K562 (cell line): ENCODE data around the gene CFP. TPM values are rescaled to one million over a fixed set of nuclear protein-coding genes. Genes with fewer than 3 reads are reported as not detected.

Source experiments
- DMBX1 ChIP-seq: fragments of 250-450 bp; sonication (Bioruptor Pico); IDR thresholded peaks from 2 replicates; pipeline ENCODE4 v1.8.0; 2022; ENCODE audit warnings: inconsistent platforms, mild to moderate bottlenecking, moderate library complexity, borderline replicate concordance
- GTF2F1 ChIP-seq: IDR thresholded peaks from 2 replicates; pipeline ENCODE4 v1.6.1; 2011; ENCODE audit warnings: low read depth, low read length, improper control_type of control experiment
- HDGF ChIP-seq: fragments of 450-650 bp; IDR thresholded peaks from 2 replicates; pipeline ENCODE4 v1.6.1; 2016
- KDM4B ChIP-seq, 2 experiments: fragments of 450-650 bp in 1 of 2; sonication (generic) in 1 of 2; IDR thresholded peaks; 2 replicates each; pipeline ENCODE4 v1.6.1; 2016 to 2017; ENCODE audit warnings: borderline replicate concordance in 2 of 2, antibody characterized with exemption in 1 of 2, low read depth in 1 of 2, mild to moderate bottlenecking in 1 of 2
- MCM3 ChIP-seq: fragments of 450-650 bp; IDR thresholded peaks from 2 replicates; pipeline ENCODE4 v1.6.1; 2016
- PTBP1 ChIP-seq: fragments of 200-400 bp; formaldehyde crosslinking; IDR thresholded peaks from 2 replicates; pipeline ENCODE4 v1.6.1; 2017; ENCODE audit warnings: low read depth, low read length
- SIRT6 ChIP-seq: IDR thresholded peaks from one replicate; pipeline ENCODE4 v1.6.1; 2012; ENCODE audit warnings: low read depth, mild to moderate bottlenecking, control low read depth, inconsistent platforms, low read length, moderate library complexity
- SMAD3 ChIP-seq: fragments of 450-650 bp; formaldehyde crosslinking; conservative IDR thresholded peaks from 2 replicates; pipeline ENCODE4 v1.4.0; 2020; ENCODE audit warnings: mild to moderate bottlenecking
- SMARCA5 ChIP-seq: fragments of 450-650 bp; IDR thresholded peaks from 2 replicates; pipeline ENCODE4 v1.6.1; 2016
- ZBTB1 ChIP-seq: sonication (generic); formaldehyde crosslinking; IDR thresholded peaks from 2 replicates; pipeline ENCODE4 v1.8.1; 2023; ENCODE audit warnings: missing genetic modification reagents, low read depth, mild to moderate bottlenecking, borderline replicate concordance
- ZFPM2 ChIP-seq: fragments of 250-450 bp; sonication (Bioruptor Pico); IDR thresholded peaks from 2 replicates; pipeline ENCODE4 v1.5.1; 2022; ENCODE audit warnings: mild to moderate bottlenecking
- ZNF354B ChIP-seq: fragments of 250-450 bp; sonication (Bioruptor Pico); IDR thresholded peaks from 2 replicates; pipeline ENCODE4 v1.4.0; 2020
- ZNF551 ChIP-seq: fragments of 250-450 bp; sonication (Bioruptor Pico); IDR thresholded peaks from 2 replicates; pipeline ENCODE4 v1.5.0; 2021; ENCODE audit warnings: mild to moderate bottlenecking, moderate library complexity
- ZNF584 ChIP-seq: fragments of 200-800 bp; sonication (Bioruptor generic); IDR thresholded peaks from 2 replicates; pipeline ENCODE4 v1.6.1; 2016; ENCODE audit warnings: low read depth, mild to moderate bottlenecking, missing genetic modification characterization, missing compliant biosample characterization
- polyA plus RNA-seq, 8 experiments: library from polyadenylated mRNA; depleted of rRNA in 4 of 8; stranded (reverse) in 5 of 8; unstranded in 3 of 8; fragments of >200 nt; fragmentation: Nextera tagmentation in 2 of 8; fragmentation: Illumina TruSeq in 1 of 8; extraction: Ambion mirVana in 2 of 8; extraction: Trizol in 1 of 8; gene quantifications; 2 replicates each; pipeline versions ENCODE4 v1.2.1 to v1.2.3, GENCODE V29; 2011 to 2014; ENCODE audit warnings: inconsistent platforms in 1 of 8, missing spikeins in 1 of 8
- total RNA-seq, 7 experiments: library from RNA; depleted of rRNA in 6 of 7; stranded (reverse); fragments of >200 nt in 6 of 7; fragmentation: Illumina TruSeq in 2 of 7; extraction: Trizol in 2 of 7; gene quantifications; 2 replicates each; pipeline versions ENCODE4 v1.2.1 to v1.2.3, GENCODE V29; 2011 to 2021; ENCODE audit warnings: low replicate concordance in 1 of 7
- TF ChIP-seq, protein P1 (sequence below): conservative IDR thresholded peaks from 2 replicates; pipeline ENCODE4 v1.6.1; 2011; ENCODE audit warnings: low read depth, mild to moderate bottlenecking, low read length; ENCODE audit not compliant: control insufficient read depth
- TF ChIP-seq, protein P2 (sequence below): sonication (generic); formaldehyde crosslinking; IDR thresholded peaks from 2 replicates; pipeline ENCODE4 v1.9.0; 2022; ENCODE audit warnings: mild to moderate bottlenecking, missing genetic modification reagents
- TF ChIP-seq, protein P3 (sequence below): sonication (generic); formaldehyde crosslinking; IDR thresholded peaks from 2 replicates; pipeline ENCODE4 v1.8.0; 2022; ENCODE audit warnings: mild to moderate bottlenecking, missing genetic modification reagents
- TF ChIP-seq, protein P4 (sequence below), 2 experiments: fragments of 450-650 bp; IDR thresholded peaks; 2 replicates each; pipeline ENCODE4 v1.6.1; 2016; ENCODE audit warnings: mild to moderate bottlenecking in 2 of 2, borderline replicate concordance in 1 of 2, low read depth in 1 of 2, moderate library complexity in 1 of 2

Gene CFP
- total and polyA plus RNA-seq, 9 of the 15 experiments (the other 6 are each of a cell fraction or from before 2014, with no cell fraction given), result 0.18 to 2.0 (median 0.55) TPM

DNA sequence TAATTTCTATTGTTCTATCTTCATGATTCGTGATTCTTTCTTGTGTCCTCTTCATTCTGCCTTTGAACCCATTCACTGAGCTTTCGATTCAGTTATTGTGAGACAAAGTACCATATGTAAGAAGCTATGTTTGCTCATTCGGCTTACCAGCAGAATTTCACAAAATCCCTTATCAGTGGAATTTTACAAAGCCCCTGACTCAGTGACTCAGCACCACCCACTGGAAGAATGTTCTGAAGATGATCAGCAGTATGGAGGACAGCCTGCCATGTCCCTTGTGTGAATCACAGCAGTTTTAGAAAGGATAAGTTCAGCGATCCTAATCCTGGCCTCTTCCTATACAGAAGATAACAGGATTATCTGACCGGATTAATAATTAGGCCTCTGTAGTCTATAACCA lies 35.0 kb upstream of the CFP start (continued):
- TF ChIP-seq, protein P1, sequence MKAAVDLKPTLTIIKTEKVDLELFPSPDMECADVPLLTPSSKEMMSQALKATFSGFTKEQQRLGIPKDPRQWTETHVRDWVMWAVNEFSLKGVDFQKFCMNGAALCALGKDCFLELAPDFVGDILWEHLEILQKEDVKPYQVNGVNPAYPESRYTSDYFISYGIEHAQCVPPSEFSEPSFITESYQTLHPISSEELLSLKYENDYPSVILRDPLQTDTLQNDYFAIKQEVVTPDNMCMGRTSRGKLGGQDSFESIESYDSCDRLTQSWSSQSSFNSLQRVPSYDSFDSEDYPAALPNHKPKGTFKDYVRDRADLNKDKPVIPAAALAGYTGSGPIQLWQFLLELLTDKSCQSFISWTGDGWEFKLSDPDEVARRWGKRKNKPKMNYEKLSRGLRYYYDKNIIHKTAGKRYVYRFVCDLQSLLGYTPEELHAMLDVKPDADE, result no peak
- no peak for TF ChIP-seq SIRT6
- no peak for TF ChIP-seq SMAD3 (CRISPR knock-in tag)
- no peak for TF ChIP-seq GTF2F1
- no peak for TF ChIP-seq PTBP1
- no peak for TF ChIP-seq KDM4B (IDR thresholded peaks at IDR 0.05; ENCODE audit: borderline replicate concordance in 2 of 2, low read depth in 1 of 2)
- peak; percentile 64; the same call in 1 of the 2 replicates for TF ChIP-seq DMBX1 (CRISPR knock-in tag)
- TF ChIP-seq ZBTB1 (CRISPR knock-in tag), result no peak
- TF ChIP-seq, protein P2, sequence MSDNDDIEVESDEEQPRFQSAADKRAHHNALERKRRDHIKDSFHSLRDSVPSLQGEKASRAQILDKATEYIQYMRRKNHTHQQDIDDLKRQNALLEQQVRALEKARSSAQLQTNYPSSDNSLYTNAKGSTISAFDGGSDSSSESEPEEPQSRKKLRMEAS (CRISPR knock-in tag), result no peak
- TF ChIP-seq, protein P3, sequence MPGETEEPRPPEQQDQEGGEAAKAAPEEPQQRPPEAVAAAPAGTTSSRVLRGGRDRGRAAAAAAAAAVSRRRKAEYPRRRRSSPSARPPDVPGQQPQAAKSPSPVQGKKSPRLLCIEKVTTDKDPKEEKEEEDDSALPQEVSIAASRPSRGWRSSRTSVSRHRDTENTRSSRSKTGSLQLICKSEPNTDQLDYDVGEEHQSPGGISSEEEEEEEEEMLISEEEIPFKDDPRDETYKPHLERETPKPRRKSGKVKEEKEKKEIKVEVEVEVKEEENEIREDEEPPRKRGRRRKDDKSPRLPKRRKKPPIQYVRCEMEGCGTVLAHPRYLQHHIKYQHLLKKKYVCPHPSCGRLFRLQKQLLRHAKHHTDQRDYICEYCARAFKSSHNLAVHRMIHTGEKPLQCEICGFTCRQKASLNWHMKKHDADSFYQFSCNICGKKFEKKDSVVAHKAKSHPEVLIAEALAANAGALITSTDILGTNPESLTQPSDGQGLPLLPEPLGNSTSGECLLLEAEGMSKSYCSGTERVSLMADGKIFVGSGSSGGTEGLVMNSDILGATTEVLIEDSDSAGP, result no peak
- TF ChIP-seq ZFPM2 (CRISPR knock-in tag), result no peak
- TF ChIP-seq HDGF, result no peak
- TF ChIP-seq MCM3, result no peak
- TF ChIP-seq, protein P4, sequence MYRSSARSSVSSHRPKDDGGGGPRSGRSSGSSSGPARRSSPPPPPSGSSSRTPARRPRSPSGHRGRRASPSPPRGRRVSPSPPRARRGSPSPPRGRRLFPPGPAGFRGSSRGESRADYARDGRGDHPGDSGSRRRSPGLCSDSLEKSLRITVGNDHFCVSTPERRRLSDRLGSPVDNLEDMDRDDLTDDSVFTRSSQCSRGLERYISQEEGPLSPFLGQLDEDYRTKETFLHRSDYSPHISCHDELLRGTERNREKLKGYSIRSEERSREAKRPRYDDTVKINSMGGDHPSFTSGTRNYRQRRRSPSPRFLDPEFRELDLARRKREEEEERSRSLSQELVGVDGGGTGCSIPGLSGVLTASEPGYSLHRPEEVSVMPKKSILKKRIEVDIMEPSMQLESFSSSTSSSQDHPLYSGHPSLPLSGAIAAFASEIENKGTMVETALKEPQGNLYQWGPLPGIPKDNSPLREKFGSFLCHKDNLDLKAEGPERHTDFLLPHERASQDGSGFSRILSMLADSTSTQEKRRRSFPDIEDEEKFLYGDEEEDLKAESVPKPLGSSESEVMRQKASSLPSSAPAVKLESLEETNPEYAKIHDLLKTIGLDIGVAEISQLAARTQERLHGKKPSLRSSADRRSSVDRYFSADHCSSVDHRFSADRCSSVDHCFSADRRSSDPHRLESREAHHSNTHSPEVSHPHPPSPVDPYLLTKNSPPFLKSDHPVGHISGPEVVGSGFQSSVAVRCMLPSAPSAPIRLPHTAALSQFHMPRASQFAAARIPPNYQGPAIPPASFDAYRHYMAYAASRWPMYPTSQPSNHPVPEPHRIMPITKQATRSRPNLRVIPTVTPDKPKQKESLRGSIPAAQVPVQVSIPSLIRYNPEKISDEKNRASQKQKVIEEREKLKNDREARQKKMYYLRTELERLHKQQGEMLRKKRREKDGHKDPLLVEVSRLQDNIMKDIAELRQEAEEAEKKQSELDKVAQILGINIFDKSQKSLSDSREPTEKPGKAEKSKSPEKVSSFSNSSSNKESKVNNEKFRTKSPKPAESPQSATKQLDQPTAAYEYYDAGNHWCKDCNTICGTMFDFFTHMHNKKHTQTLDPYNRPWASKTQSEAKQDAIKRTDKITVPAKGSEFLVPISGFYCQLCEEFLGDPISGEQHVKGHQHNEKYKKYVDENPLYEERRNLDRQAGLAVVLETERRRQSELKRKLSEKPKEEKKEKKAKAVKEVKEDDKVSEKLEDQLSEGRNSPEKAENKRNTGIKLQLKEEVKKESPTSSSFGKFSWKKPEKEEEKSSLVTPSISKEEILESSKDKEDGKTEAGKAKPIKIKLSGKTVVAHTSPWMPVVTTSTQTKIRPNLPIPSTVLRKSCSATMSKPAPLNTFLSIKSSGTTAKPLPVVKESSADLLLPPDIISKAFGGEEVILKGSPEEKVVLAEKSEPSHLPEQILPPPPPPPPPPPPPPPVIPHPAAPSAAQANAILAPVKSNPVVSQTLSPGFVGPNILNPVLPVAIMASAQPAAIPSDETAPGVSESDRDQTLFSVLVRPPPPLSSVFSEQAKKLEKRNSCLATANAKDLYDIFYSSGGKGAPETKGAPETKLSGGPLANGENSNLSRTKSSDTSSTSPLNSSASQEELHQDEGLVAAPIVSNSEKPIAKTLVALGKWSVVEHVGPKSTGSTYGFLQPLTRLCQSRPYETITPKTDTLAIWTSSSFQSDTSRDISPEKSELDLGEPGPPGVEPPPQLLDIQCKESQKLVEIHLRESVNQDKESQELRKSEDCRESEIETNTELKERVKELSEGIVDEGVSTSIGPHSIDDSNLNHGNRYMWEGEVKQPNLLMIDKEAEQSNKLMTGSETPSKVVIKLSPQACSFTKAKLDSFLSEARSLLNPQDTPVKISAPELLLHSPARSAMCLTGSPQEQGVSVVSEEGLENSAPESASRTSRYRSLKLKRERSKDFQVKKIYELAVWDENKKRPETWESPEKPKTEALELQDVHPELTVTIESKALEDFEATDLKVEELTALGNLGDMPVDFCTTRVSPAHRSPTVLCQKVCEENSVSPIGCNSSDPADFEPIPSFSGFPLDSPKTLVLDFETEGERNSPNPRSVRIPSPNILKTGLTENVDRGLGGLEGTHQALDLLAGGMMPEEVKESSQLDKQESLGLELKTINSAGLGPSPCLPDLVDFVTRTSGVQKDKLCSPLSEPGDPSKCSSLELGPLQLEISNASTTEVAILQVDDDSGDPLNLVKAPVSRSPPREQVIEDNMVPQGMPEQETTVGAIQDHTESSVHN (IDR thresholded peaks at IDR 0.05; ENCODE audit: borderline replicate concordance in 1 of 2, low read depth in 1 of 2), result no peak
- no peak for TF ChIP-seq ZNF354B (CRISPR knock-in tag)
- no peak for TF ChIP-seq ZNF551 (CRISPR knock-in tag)
- 0 out of 2 replicates have a peak, but pooled peaks have one; percentile 36 for TF ChIP-seq ZNF584 (CRISPR knock-in tag)
- no peak for TF ChIP-seq SMARCA5
